Measurements from ENCODE around the gene TXNRD2. TPM values are rescaled to one million over a fixed set of nuclear protein-coding genes. Genes with fewer than 3 reads are reported as not detected.
"Not testable (repeated sequence)": the region's sequence is repeated elsewhere in the genome, so short reads cannot be mapped to it uniquely, and the experiment has no call there.

The TXNRD2 gene
- total RNA-seq, 1 experiment from 2014 or later, result 5.0 TPM

- not testable (repeated sequence) for H3K4me3 ChIP-seq (ENCODE audit: insufficient read depth, low read depth, low read length); DNase-seq; H3K36me3 ChIP-seq (replicated peaks; ENCODE audit: control insufficient read depth, insufficient read depth, low read length); H3K27me3 ChIP-seq (ENCODE audit: control insufficient read depth, insufficient read depth, low read length)
Measured at GRCh38 chr22:19883446-19883845, 58.2 kb downstream of the TXNRD2 start.

GRCh38 chr22:19882446-19883381 is 58.9 kb downstream of the TXNRD2 start:
- H3K4me3 ChIP-seq (ENCODE audit: insufficient read depth, low read depth, low read length), result no peak overlapping the region
- no peaks in the 10 kb centered on the region for H3K27me3 ChIP-seq (ENCODE audit: control insufficient read depth, insufficient read depth, low read length)
- H3K36me3 ChIP-seq (replicated peaks; ENCODE audit: control insufficient read depth, insufficient read depth, low read length), result no peaks in the 10 kb centered on the region
- DNase-seq, result peak; percentile 56

GRCh38 chr22:19880786-19881569 is 60.6 kb downstream of the TXNRD2 start:
- Histone ChIP-seq H3K27me3 (ENCODE audit: control insufficient read depth, insufficient read depth, low read length) (no peaks in the 10 kb centered on the region), H3K4me3 (ENCODE audit: insufficient read depth, low read depth, low read length) (no peak overlapping the region; the same call in 1 of the 2 replicates), H3K36me3 (replicated peaks; ENCODE audit: control insufficient read depth, insufficient read depth, low read length) (no peaks in the 10 kb centered on the region)
- DNase-seq, result peak; percentile 96

GRCh38 chr22:19879992-19880785 is 61.4 kb downstream of the TXNRD2 start:
- H3K27me3 ChIP-seq (ENCODE audit: control insufficient read depth, insufficient read depth, low read length), result no peaks in the 10 kb centered on the region
- no peaks in the 10 kb centered on the region for H3K36me3 ChIP-seq (replicated peaks; ENCODE audit: control insufficient read depth, insufficient read depth, low read length)
- no peak overlapping the region; the same call in 1 of the 2 replicates for H3K4me3 ChIP-seq (ENCODE audit: insufficient read depth, low read depth, low read length)
- DNase-seq, result peak; percentile 72

GRCh38 chr22:19879643-19879991 is 62.0 kb downstream of the TXNRD2 start:
- Histone ChIP-seq H3K36me3 (replicated peaks; ENCODE audit: control insufficient read depth, insufficient read depth, low read length) (no peaks in the 10 kb centered on the region), H3K4me3 (ENCODE audit: insufficient read depth, low read depth, low read length) (no peak overlapping the region), H3K27me3 (ENCODE audit: control insufficient read depth, insufficient read depth, low read length) (no peaks in the 10 kb centered on the region)
- peak; percentile 70 for DNase-seq

- peak; percentile 69 for DNase-seq
- Histone ChIP-seq H3K4me3 (ENCODE audit: insufficient read depth, low read depth, low read length) (no peak overlapping the region), H3K27me3 (ENCODE audit: control insufficient read depth, insufficient read depth, low read length) (no peaks in the 10 kb centered on the region), H3K36me3 (replicated peaks; ENCODE audit: control insufficient read depth, insufficient read depth, low read length) (no peaks in the 10 kb centered on the region)
Measured at GRCh38 chr22:19879246-19879570, 62.4 kb downstream of the TXNRD2 start.

- H3K4me3 ChIP-seq (ENCODE audit: insufficient read depth, low read depth, low read length), result no peak overlapping the region
- H3K27me3 ChIP-seq (ENCODE audit: control insufficient read depth, insufficient read depth, low read length), result no peaks in the 10 kb centered on the region
- no peaks in the 10 kb centered on the region for H3K36me3 ChIP-seq (replicated peaks; ENCODE audit: control insufficient read depth, insufficient read depth, low read length)
- peak; percentile 45 for DNase-seq
Measured at GRCh38 chr22:19878461-19879245, 63.0 kb downstream of the TXNRD2 start.

- DNase-seq, result peak; percentile 53
- no peaks in the 10 kb centered on the region for H3K27me3 ChIP-seq (ENCODE audit: control insufficient read depth, insufficient read depth, low read length)
- H3K36me3 ChIP-seq (replicated peaks; ENCODE audit: control insufficient read depth, insufficient read depth, low read length), result no peaks in the 10 kb centered on the region
- H3K4me3 ChIP-seq (ENCODE audit: insufficient read depth, low read depth, low read length), result no peak overlapping the region
Measured at GRCh38 chr22:19877626-19878339, 63.8 kb downstream of the TXNRD2 start.

GRCh38 chr22:19876941-19877625 is 64.5 kb downstream of the TXNRD2 start:
- Histone ChIP-seq H3K4me3 (ENCODE audit: insufficient read depth, low read depth, low read length) (no peak overlapping the region), H3K36me3 (replicated peaks; ENCODE audit: control insufficient read depth, insufficient read depth, low read length) (no peaks in the 10 kb centered on the region), H3K27me3 (ENCODE audit: control insufficient read depth, insufficient read depth, low read length) (no peaks in the 10 kb centered on the region)
- no peak for DNase-seq

GRCh38 chr22:19876314-19876940 is 65.2 kb downstream of the TXNRD2 start:
- no peaks in the 10 kb centered on the region for H3K36me3 ChIP-seq (replicated peaks; ENCODE audit: control insufficient read depth, insufficient read depth, low read length)
- no peak overlapping the region for H3K4me3 ChIP-seq (ENCODE audit: insufficient read depth, low read depth, low read length)
- DNase-seq, result peak; percentile 62
- no peaks in the 10 kb centered on the region for H3K27me3 ChIP-seq (ENCODE audit: control insufficient read depth, insufficient read depth, low read length)

GRCh38 chr22:19875531-19876313 is 65.9 kb downstream of the TXNRD2 start:
- peak; percentile 50 for DNase-seq
- no peak overlapping the region for H3K4me3 ChIP-seq (ENCODE audit: insufficient read depth, low read depth, low read length)
- no peaks in the 10 kb centered on the region for H3K27me3 ChIP-seq (ENCODE audit: control insufficient read depth, insufficient read depth, low read length)
- no peaks in the 10 kb centered on the region for H3K36me3 ChIP-seq (replicated peaks; ENCODE audit: control insufficient read depth, insufficient read depth, low read length)

GRCh38 chr22:19875061-19875530 is 66.5 kb downstream of the TXNRD2 start:
- DNase-seq, result no peak

More at GRCh38 chr22:19875061-19875530, 66.5 kb downstream of the TXNRD2 start:
- no peaks in the 10 kb centered on the region for H3K27me3 ChIP-seq (ENCODE audit: control insufficient read depth, insufficient read depth, low read length)
- no peak overlapping the region for H3K4me3 ChIP-seq (ENCODE audit: insufficient read depth, low read depth, low read length)
- H3K36me3 ChIP-seq (replicated peaks; ENCODE audit: control insufficient read depth, insufficient read depth, low read length), result no peaks in the 10 kb centered on the region
